DOHH2 (cell line): ENCODE measurements around the gene IL32.
A peak's percentile ranks its signal among the peaks of the same experiment; 100 is the strongest.

Experiments used
- H3F3A ChIP-seq: fragments of 200-600 bp; sonication (generic), shearing (Covaris generic); 2 replicates; pipeline ENCODE4 v1.6.0; 2016; ENCODE audit warnings: antibody characterized with exemption, mild to moderate bottlenecking; ENCODE audit not compliant: control insufficient read depth, insufficient read depth
- H3K27ac ChIP-seq: fragments of 200-600 bp; sonication (generic); 2 replicates; pipeline ENCODE4 v1.5.1; 2014; ENCODE audit warnings: low read depth, mild to moderate bottlenecking, low read length, moderate library complexity
- H3K27me3 ChIP-seq: fragments of 200-600 bp; sonication (generic); 2 replicates; pipeline ENCODE4 v1.6.1; 2014; ENCODE audit warnings: mild to moderate bottlenecking, low read length, mixed read lengths; ENCODE audit not compliant: control insufficient read depth
- H3K36me3 ChIP-seq: fragments of 200-600 bp; sonication (generic); 2 replicates; pipeline ENCODE4 v1.6.1; 2014; ENCODE audit warnings: mild to moderate bottlenecking, low read length, moderate library complexity, mixed read lengths; ENCODE audit not compliant: control insufficient read depth
- H3K4me1 ChIP-seq: fragments of 200-600 bp; sonication (generic); 2 replicates; pipeline ENCODE4 v1.6.1; 2014; ENCODE audit warnings: mild to moderate bottlenecking, low read length, mixed read lengths; ENCODE audit not compliant: control insufficient read depth
- H3K4me2 ChIP-seq: fragments of 200-600 bp; sonication (generic); 2 replicates; pipeline ENCODE4 v1.6.0; 2014; ENCODE audit warnings: mild to moderate bottlenecking, low read length, moderate library complexity
- H3K4me3 ChIP-seq: fragments of 200-600 bp; sonication (generic); 2 replicates; pipeline ENCODE4 v1.5.1; 2014; ENCODE audit warnings: mild to moderate bottlenecking, low read length, mixed read lengths
- H3K79me2 ChIP-seq: fragments of 200-600 bp; sonication (generic); 2 replicates; pipeline ENCODE4 v1.6.1; 2014; ENCODE audit warnings: mild to moderate bottlenecking, low read length, mixed read lengths; ENCODE audit not compliant: control insufficient read depth
- H3K9me2 ChIP-seq: fragments of 200-600 bp; sonication (generic); replicated peaks from 2 replicates; pipeline ENCODE4 v1.6.1; 2014; ENCODE audit warnings: mild to moderate bottlenecking, low read length, mixed read lengths; ENCODE audit not compliant: control insufficient read depth
- H3K9me3 ChIP-seq: fragments of 200-600 bp; sonication (generic); 2 replicates; pipeline ENCODE4 v1.6.1; 2014; ENCODE audit warnings: antibody characterized with exemption, low read length, mixed read lengths; ENCODE audit not compliant: control insufficient read depth, insufficient read depth
- H4K20me1 ChIP-seq: fragments of 200-600 bp; sonication (generic); 2 replicates; pipeline ENCODE4 v1.6.0; 2014; ENCODE audit warnings: low read depth, mild to moderate bottlenecking, antibody characterized with exemption, low read length, moderate library complexity; ENCODE audit not compliant: control insufficient read depth, insufficient read depth
- EZH2phosphoT487 ChIP-seq: fragments of 200-600 bp; sonication (generic); IDR thresholded peaks from 2 replicates; pipeline ENCODE4 v1.6.1; 2017; ENCODE audit warnings: borderline replicate concordance, mild to moderate bottlenecking, antibody characterized with exemption, low read length, moderate library complexity, mixed read lengths
- TF ChIP-seq, protein P1 (sequence below): fragments of 200-600 bp; sonication (generic); IDR thresholded peaks from one replicate; pipeline ENCODE4 v1.5.1; 2014; ENCODE audit warnings: antibody characterized with exemption, mild to moderate bottlenecking, low read depth, low read length; ENCODE audit not compliant: poor library complexity, severe bottlenecking

The IL32 gene

DNA sequence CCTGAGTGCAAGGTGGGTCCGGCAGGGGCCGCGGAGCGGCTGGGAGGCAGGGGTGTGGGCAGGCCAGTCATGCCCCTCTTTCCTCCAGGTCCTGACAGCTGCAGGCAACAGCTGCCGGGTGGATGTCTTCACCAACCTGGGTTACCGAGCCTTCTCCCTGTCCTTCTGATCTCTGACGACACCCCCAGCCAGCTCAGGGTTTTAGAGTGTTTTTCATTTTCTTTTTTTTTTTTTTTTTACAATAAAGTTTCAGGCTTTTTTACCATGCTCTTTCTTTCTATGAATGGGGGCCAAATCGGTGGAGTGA lies 38.0 kb upstream of the IL32 start:
- no peak overlapping the region for H3K27ac ChIP-seq
- TF ChIP-seq, protein P1, sequence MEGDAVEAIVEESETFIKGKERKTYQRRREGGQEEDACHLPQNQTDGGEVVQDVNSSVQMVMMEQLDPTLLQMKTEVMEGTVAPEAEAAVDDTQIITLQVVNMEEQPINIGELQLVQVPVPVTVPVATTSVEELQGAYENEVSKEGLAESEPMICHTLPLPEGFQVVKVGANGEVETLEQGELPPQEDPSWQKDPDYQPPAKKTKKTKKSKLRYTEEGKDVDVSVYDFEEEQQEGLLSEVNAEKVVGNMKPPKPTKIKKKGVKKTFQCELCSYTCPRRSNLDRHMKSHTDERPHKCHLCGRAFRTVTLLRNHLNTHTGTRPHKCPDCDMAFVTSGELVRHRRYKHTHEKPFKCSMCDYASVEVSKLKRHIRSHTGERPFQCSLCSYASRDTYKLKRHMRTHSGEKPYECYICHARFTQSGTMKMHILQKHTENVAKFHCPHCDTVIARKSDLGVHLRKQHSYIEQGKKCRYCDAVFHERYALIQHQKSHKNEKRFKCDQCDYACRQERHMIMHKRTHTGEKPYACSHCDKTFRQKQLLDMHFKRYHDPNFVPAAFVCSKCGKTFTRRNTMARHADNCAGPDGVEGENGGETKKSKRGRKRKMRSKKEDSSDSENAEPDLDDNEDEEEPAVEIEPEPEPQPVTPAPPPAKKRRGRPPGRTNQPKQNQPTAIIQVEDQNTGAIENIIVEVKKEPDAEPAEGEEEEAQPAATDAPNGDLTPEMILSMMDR = no peak
- no peak for TF ChIP-seq EZH2phosphoT487

DNA sequence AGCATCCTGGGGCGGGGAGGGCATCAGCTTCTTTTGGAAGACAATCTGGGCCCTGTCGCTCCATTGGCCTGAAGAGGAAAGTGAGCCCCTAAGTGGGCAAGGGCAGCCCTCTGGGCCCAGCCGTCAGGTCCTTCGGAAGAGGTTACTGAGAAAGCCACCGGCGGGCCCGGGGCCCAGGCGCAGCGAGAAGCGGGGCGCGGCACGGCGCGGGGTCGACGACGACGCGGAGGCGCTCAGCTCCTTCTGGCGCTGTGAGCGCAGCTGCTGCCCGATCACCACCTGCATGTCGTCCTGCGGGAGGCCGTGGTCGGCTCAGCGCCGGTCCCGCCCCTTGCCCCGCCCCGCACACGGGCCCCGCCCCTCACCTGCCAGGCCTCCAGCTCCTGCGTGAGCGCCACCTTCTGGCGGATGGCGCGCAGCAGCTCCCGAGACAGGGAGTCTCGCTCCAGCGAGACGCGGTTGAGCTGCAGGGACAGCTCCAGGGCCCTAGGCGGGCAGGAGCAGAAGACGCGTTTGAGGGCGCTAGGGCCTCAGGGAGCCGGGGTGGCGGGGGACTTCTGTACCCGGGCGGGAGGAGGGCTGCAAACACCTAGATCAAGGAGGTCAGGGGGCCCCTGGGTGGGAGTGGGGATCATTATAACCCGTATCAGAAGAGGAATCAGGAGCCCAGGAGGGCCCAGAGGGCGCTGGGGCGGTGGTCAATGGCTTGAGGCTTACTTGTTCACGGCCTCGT lies 37.3 kb upstream of the IL32 start:
- Histone ChIP-seq H4K20me1 (no peaks in the 10 kb centered on the region; the same call in 1 of the 2 replicates), H3K4me1 (peaks cover 21% of the 10 kb centered on the region), H3K27me3 (peaks cover 37% of the 10 kb centered on the region), H3K9me2 (no peaks in the 10 kb centered on the region), H3K79me2 (peaks cover 5% of the 10 kb centered on the region), H3K9me3 (no peaks in the 10 kb centered on the region), H3K4me3 (peak overlapping the region; percentile 33), H3K4me2 (peak overlapping the region; percentile 55), H3F3A (0 out of 2 replicates have a peak, but pooled peaks cover 2% of the 10 kb centered on the region), H3K36me3 (peaks cover 19% of the 10 kb centered on the region), H3K27ac (no peak overlapping the region)
- TF ChIP-seq EZH2phosphoT487 = no peak
- TF ChIP-seq, protein P1 = peak; percentile 75

More for the DNA sequence above, 38.0 kb upstream of the IL32 start:
- H3K79me2 ChIP-seq = peaks cover 5% of the 10 kb centered on the region
- H3K36me3 ChIP-seq = peaks cover 19% of the 10 kb centered on the region
- H3K27me3 ChIP-seq = peaks cover 29% of the 10 kb centered on the region
- peak overlapping the region; percentile 55; the same call in 1 of the 2 replicates for H3K4me2 ChIP-seq
- no peaks in the 10 kb centered on the region for H3K9me3 ChIP-seq
- H4K20me1 ChIP-seq = no peaks in the 10 kb centered on the region; the same call in 1 of the 2 replicates
- H3K4me3 ChIP-seq = no peak overlapping the region
- peaks cover 29% of the 10 kb centered on the region for H3K4me1 ChIP-seq
- H3K9me2 ChIP-seq = no peaks in the 10 kb centered on the region
- H3F3A ChIP-seq = 0 out of 2 replicates have a peak, but pooled peaks cover 4% of the 10 kb centered on the region

DNA sequence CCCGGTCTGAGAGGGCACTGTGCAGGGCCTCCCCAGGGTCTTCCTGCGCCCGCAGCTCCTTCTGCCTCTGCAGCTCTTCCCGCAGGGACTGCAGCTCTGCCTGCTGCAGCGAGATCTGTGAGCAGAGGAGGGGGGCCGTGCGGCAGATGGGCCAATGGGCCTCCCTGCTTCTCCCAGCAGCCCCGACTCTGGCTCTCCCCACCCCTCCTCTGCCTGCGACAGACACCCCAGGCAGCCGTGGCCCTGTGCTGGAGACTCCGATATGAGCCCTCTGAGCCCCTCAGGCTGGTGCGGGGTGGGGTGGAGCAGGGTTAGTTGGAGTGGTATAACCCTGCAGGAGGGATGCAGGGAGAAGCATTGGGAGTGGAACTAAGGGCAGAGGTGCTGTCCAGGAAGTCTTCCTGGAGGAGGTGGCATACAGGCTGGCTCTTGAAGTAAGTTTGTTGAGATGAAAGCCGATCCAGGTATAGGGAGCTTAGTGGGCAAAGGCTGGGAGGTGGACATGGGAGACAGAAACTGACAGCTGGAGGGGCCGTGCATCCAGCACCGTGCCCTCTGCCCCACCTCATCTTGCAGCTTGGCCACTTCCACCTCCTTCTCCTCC lies 36.6 kb upstream of the IL32 start:
- TF ChIP-seq, protein P1 = no peak
- no peak for TF ChIP-seq EZH2phosphoT487
- H3K9me2 ChIP-seq = no peaks in the 10 kb centered on the region
- no peak overlapping the region for H3K4me3 ChIP-seq
- H3K27ac ChIP-seq = no peak overlapping the region
- H3K9me3 ChIP-seq = no peaks in the 10 kb centered on the region
- H3K4me2 ChIP-seq = peak overlapping the region; percentile 28; the same call in 1 of the 2 replicates
- 0 out of 2 replicates have a peak, but pooled peaks cover 2% of the 10 kb centered on the region for H3F3A ChIP-seq
- H3K4me1 ChIP-seq = peaks cover 16% of the 10 kb centered on the region
- no peaks in the 10 kb centered on the region; the same call in 1 of the 2 replicates for H4K20me1 ChIP-seq
- peaks cover 19% of the 10 kb centered on the region for H3K36me3 ChIP-seq
- H3K27me3 ChIP-seq = peaks cover 43% of the 10 kb centered on the region
- H3K79me2 ChIP-seq = peaks cover 5% of the 10 kb centered on the region
